GM18508 (cell line): ENCODE results near the gene BRMS1.
"Not testable (repeated sequence)": the region's sequence is repeated elsewhere in the genome, so short reads cannot be mapped to it uniquely, and the experiment has no call there.

Source experiments
- ATAC-seq: cut with Tn5 transposase; IDR thresholded peaks from one replicate; pipeline ENCODE4 v1.9.1; 2021; ENCODE audit warnings: moderate number of reproducible peaks; ENCODE audit not compliant: insufficient read depth, unreplicated experiment

BRMS1 gene, protein sequence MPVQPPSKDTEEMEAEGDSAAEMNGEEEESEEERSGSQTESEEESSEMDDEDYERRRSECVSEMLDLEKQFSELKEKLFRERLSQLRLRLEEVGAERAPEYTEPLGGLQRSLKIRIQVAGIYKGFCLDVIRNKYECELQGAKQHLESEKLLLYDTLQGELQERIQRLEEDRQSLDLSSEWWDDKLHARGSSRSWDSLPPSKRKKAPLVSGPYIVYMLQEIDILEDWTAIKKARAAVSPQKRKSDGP

DNA sequence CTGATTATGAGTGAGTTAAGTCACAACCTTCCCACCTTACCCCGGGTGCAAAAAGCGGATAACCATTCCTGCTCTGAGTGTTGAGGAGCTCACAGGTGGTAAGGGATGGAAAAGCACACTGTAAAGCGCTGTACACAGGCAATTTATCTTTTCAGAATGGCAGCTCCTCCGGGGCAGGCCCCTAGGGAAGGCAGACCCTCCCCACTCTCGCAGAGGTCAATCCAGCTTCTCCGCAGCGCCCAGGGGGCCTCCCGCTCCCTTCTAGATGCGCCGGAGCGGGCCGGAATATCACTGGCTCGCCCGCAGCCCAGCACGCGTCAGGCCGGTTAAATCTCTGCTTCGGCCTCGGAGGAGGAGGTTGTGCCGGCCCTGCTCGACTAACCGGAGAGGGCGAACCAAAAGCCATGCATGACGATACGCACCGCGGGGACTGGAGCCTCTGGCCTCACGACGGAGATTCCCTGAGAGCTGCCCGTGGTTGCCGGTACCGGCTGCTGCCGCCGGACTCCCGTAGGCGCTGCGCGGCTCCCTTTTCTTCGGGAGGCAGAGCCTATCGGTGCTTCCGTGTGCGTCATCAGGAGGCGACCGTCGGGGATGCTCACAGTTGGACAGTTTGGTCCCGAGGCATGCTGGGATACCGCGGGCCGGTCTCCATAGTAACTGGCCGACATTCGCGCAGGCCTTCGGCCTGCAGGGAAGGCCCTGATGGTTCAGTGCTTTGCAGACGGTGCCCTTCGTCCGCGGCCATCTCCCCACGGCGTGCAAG is at the start of gene BRMS1:
Gene BRMS1, minus strand, starts transcription at position 555 of the 766 bp plus-strand sequence. CDS start 2,870 bp downstream, outside the sequence.
- ATAC-seq = no peak

GRCh38 chr11:66393954-66394353 is 49.0 kb upstream of the BRMS1 start:
- ATAC-seq = no peak

- no peak for ATAC-seq
These were observed 46.4 kb upstream of the BRMS1 start for GRCh38 chr11:66391322-66391721.

DNA sequence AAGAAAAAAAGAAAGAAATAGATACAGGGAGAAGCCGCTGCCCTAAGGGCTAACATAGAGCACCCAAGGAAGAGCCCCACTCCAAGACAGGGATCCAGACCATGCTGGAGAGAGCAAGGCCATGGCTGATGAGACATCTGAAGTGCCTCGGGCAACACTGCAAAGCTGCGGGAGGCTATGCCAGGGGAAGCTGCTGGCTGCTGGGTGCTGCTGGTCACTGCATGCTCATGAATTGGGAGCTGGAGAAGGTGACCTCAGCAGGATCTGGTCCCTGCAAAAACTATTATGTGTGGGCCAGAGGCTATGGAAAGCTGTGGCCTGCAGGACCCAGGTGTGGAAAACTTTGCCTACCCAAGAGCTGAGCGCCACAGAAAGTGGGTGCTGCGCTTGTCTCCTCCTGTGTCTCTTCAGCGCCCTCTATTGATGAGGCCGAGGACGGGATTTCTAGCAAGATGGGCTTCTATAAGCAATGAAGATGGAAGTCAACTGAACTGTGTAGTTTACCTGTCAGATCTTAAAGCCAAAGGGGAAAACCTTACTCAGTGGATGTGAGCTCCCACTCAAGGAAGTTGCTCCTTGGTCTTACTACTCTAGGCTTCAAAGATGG is 44.0 kb upstream of the BRMS1 start:
- no peak for ATAC-seq

DNA sequence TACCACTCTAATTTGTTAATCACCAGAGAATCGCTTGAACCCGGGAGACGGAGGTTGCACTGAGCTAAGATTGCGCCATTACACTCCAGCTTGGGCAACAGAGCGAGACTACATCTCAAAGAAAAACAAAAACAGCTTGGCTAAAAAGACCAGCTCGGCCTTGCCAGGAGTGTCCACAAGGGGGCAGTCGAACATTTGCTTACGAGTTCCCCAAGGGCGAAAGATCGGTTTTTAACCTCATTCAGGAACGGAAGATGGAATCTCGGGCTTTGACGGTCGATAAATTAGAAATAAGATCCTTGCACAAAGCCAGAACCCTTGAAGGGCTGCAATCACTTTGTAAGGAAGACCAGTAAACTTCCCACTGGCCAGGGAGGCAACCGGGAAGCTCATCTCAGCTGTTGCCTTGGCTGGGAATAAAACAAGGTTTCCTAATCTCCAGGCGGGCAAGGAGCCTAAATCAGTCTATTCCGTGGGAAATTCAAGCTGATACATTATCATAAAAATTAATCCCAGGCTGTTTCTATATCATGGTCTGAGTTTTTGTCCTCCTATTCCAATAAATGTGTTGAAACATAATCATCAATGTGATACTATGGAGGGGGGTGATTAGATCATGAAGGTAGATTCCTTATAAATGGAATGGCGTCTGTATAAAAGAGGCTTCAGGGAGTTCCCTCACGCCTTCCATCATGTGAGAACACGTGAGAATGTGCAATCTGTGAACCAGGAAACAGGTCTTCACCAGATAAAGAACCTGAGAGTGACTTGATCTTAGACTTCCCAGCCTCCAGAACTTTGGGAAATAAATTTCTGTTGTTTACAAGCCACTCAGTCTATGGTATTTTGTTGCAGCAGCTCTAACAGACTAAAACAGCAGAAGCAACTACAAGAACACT is 41.5 kb upstream of the BRMS1 start:
- ATAC-seq = no peak

- not testable (repeated sequence) for ATAC-seq
These were observed 39.4 kb upstream of the BRMS1 start for GRCh38 chr11:66384316-66384715.

- ATAC-seq = not testable (repeated sequence)
These were observed 35.4 kb upstream of the BRMS1 start for GRCh38 chr11:66380264-66380663.

DNA sequence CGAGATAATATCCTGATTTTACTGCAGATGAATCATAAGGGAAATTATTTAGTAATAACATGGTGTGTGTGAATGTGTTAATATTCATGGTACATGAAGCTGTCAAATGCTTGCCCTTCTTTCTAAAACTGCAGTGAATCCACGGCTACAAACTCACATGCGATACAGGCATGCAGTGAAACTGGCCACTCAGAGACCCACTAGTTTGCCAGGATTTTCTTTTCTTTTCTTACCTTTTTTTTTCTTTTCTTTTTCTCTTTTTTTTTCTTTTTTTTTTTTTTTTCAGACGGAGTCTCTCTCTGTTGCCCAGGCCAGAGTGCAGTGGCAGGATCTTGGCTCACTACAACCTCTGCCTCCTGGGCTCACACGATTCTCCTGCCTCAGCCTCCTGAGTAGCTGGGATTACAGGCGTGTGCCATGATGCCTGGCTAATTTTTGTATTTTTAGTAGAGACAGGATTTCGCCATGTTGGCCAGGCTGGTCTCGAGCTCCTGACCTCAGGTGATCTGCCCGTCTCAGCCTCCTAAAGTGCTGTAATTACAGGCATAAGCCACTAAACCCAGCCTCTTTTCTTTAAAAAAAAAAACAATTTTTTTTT is 28.9 kb upstream of the BRMS1 start:
- ATAC-seq = not testable (repeated sequence)

GRCh38 chr11:66373265-66373664 is 28.4 kb upstream of the BRMS1 start:
- no peak for ATAC-seq

GRCh38 chr11:66371627-66372415 is 26.9 kb upstream of the BRMS1 start, which contains the start of gene SLC29A2:
Gene SLC29A2 (minus strand): TSS chr11:66371760. CDS start chr11:66371591, 169 bp downstream.
- ATAC-seq = no peak

- ATAC-seq = no peak
These were observed 24.4 kb upstream of the BRMS1 start for GRCh38 chr11:66369073-66369894.

DNA sequence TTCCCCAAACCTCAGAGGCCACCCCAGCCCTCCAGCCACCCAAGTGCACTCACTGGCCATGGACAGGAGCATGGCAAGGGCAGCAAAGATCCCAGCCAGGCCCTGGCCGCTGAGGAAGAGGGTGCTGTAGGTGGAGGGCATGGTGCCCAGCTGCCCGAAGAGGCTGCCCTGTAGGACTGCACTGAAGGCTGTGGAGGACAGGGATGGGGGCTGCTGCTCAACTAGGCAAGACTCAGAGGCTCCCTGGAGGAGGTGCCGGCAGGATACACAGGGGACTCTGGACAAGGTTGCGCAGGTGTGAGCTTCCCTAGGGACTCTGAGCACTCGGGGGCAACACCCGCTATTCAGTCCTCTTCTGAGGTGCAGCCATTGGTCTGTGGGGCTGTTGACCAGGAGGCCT is 23.6 kb upstream of the BRMS1 start:
- ATAC-seq = no peak

GRCh38 chr11:66367561-66368312 is 22.8 kb upstream of the BRMS1 start:
- ATAC-seq = no peak

DNA sequence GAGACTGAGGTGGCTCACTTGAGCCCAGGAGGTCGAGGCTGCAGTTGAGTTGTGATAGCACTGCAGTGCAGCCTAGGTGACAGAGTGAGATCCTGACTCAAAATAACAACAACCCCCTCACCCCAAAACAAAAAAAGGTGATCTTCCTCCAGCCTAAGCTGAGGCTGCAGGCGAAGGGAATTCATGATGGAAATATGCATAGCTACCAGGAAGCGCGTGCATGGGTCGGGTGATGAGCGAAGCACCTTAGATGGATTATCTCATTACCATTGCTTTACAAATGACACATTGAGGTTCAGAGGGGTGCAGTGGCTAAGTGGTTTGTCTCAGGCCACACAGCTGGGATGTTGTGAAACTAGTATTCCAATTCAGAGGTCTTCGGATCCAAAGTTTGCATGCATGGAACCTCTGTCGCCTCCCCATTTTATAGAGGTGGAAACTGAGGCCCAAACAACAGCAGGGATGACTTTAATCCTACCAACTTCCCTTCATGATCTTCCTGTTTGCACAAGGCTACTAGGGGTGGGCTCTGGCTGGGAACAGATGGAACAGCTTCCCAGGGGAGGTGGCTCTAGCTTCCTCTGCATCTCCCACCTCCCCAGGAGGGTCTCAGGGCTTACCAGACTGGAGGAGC is 22.1 kb upstream of the BRMS1 start:
- ATAC-seq = no peak

DNA sequence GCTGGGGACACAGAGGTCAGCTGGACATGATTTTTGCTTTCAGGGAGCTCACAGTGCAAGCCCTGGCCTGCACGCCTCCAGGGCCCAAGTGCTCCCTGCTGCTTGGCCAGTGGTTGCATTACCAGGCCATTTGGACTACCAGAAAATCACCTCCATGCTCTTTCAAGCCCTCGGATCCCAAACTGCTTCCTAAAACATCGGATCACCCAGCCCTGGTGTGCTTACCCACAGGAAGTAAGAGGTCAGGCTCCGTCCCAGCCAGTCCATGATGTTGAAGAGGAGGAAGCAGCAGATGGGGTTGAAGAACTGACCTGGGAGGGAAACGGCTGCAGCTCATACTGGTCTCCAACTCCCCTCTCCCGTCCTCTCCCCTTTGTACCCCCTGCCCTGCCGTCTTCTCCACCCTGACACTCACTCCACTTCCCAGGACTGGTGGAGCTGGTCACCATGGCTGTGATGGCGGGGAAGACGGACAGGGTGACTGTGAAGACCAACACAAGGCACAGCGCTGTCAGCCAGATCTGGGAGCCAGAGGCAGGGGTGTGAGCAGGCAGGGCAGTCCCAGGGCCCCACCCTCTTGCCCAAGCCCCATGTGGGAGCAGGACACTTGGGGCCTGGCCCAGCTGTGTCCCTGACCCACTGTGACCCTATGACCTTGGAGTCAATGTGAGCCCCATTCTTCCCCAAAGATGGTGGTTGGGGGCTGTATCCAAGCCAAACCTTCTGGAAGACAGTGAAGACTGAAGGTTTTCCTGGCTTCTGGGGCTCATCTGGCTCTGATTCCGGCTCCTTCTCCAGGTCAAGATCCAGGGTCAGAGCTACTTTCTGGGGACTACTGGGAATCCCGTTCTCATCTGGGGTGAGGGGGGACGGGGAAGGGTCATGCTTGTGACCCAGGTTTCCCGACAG is 21.1 kb upstream of the BRMS1 start:
- ATAC-seq = no peak

- no peak for ATAC-seq
These were observed 20.3 kb upstream of the BRMS1 start for GRCh38 chr11:66365166-66365565.
